ENCODE data around the gene PGF.

- TF ChIP-seq EZH2 (IDR thresholded peaks at IDR 0.05; ENCODE audit: insufficient read depth, poor library complexity, severe bottlenecking) (no peak), EZH2phosphoT487 (IDR thresholded peaks at IDR 0.05; ENCODE audit: insufficient read depth, low read depth) (no peak)
Observed at GRCh38 chr14:74918380-74918779, 37.0 kb downstream of the PGF start.

Measured in GM23248 (cell line).